ENCODE measurements around the gene TNS3. TPM values are rescaled to one million over a fixed set of nuclear protein-coding genes. Genes with fewer than 3 reads are reported as not detected.

TNS3 gene
- total RNA-seq, 1 donor from 2014 or later: 44.8 TPM

- no peak for ATAC-seq
- no peak for DNase-seq (ENCODE audit: missing footprints)
- intact Hi-C loops (cut with DNase I): no loop called here
Measured at GRCh38 chr7:47504551-47505311, 77.2 kb downstream of the TNS3 start.

- DNase-seq (ENCODE audit: missing footprints) (no peak), ATAC-seq (no peak)
- intact Hi-C loops (cut with DNase I): no loop called here
Measured at GRCh38 chr7:47503281-47503680, 78.6 kb downstream of the TNS3 start.

- DNase-seq (ENCODE audit: missing footprints): no peak
- no peak for ATAC-seq
- intact Hi-C loops (cut with DNase I): no loop called here
Measured at GRCh38 chr7:47502240-47502877, 79.6 kb downstream of the TNS3 start.

GRCh38 chr7:47501406-47501805 lies 80.5 kb downstream of the TNS3 start:
- intact Hi-C loops (cut with DNase I): no loop called here
- DNase-seq (ENCODE audit: missing footprints) (no peak), ATAC-seq (no peak)

- intact Hi-C loops (cut with DNase I): no loop called here
- no peak for ATAC-seq
- no peak for DNase-seq (ENCODE audit: missing footprints)
Measured at GRCh38 chr7:47500103-47500563, 81.8 kb downstream of the TNS3 start.

GRCh38 chr7:47498229-47499056 lies 83.5 kb downstream of the TNS3 start:
- intact Hi-C loops (cut with DNase I): no loop called here
- DNase-seq (ENCODE audit: missing footprints) (no peak), ATAC-seq (no peak)

- intact Hi-C loops (cut with DNase I): no loop called here
- no peak for DNase-seq (ENCODE audit: missing footprints)
- ATAC-seq: no peak
Measured at GRCh38 chr7:47497367-47498096, 84.4 kb downstream of the TNS3 start.

- intact Hi-C loops (cut with DNase I): no loop called here
- no peak for DNase-seq (ENCODE audit: missing footprints)
- peak; percentile 50 for ATAC-seq
Measured at GRCh38 chr7:47496666-47497065, 85.2 kb downstream of the TNS3 start.

- no peak for DNase-seq (ENCODE audit: missing footprints)
- intact Hi-C loops (cut with DNase I): no loop called here
- ATAC-seq: no peak
Measured at GRCh38 chr7:47496056-47496665, 85.8 kb downstream of the TNS3 start.

GRCh38 chr7:47493976-47494911 lies 87.7 kb downstream of the TNS3 start:
- DNase-seq (ENCODE audit: missing footprints) (peak; percentile 82), ATAC-seq (no peak)
- intact Hi-C loops (cut with DNase I): no loop called here

- DNase-seq (ENCODE audit: missing footprints): no peak
- intact Hi-C loops (cut with DNase I): no loop called here
- no peak for ATAC-seq
Measured at GRCh38 chr7:47492716-47493325, 89.1 kb downstream of the TNS3 start.

GRCh38 chr7:47490501-47491265 lies 91.2 kb downstream of the TNS3 start:
- no peak for DNase-seq (ENCODE audit: missing footprints)
- intact Hi-C loops (cut with DNase I): no loop called here

GRCh38 chr7:47489624-47490023 lies 92.3 kb downstream of the TNS3 start:
- DNase-seq (ENCODE audit: missing footprints): no peak

More at GRCh38 chr7:47490501-47491265, 91.2 kb downstream of the TNS3 start:
- no peak for ATAC-seq

GRCh38 chr7:47488969-47489342 lies 93.0 kb downstream of the TNS3 start:
- no peak for ATAC-seq
- no peak for DNase-seq (ENCODE audit: missing footprints)
- intact Hi-C loops (cut with DNase I): no loop called here

More at GRCh38 chr7:47489624-47490023, 92.3 kb downstream of the TNS3 start:
- no peak for ATAC-seq
- intact Hi-C loops (cut with DNase I): no loop called here

- ATAC-seq (no peak), DNase-seq (ENCODE audit: missing footprints) (no peak)
- intact Hi-C loops (cut with DNase I): no loop called here
Measured at GRCh38 chr7:47488201-47488968, 93.5 kb downstream of the TNS3 start.
